Smooth muscle cell (in vitro differentiated cells): ENCODE measurements around the gene SCRN1. TPM values are rescaled to one million over a fixed set of nuclear protein-coding genes. Genes with fewer than 3 reads are reported as not detected.

Source experiments
- DNase-seq: peaks from one replicate; lab custom pipeline; 2025; ENCODE audit not compliant: unreplicated experiment; lab: John Stamatoyannopoulos, UW
- H2AFZ ChIP-seq: fragments of 200-600 bp; sonication (generic); 2 replicates; pipeline ENCODE4 v1.6.0; 2016; ENCODE audit warnings: antibody characterized with exemption, low read depth, mild to moderate bottlenecking
- H3F3A ChIP-seq: fragments of 200-600 bp; sonication (generic); 2 replicates; pipeline ENCODE4 v1.6.0; 2017; ENCODE audit warnings: antibody characterized with exemption, low read depth
- H3K27ac ChIP-seq: fragments of 200-600 bp; sonication (generic); 2 replicates; pipeline ENCODE4 v1.5.1; 2016; ENCODE audit warnings: low read depth, mild to moderate bottlenecking
- H3K27me3 ChIP-seq: fragments of 200-600 bp; sonication (generic); 2 replicates; pipeline ENCODE4 v1.6.1; 2016; ENCODE audit warnings: low read depth, mild to moderate bottlenecking
- H3K36me3 ChIP-seq: fragments of 200-600 bp; sonication (generic); 2 replicates; pipeline ENCODE4 v1.5.1; 2016; ENCODE audit warnings: low read depth
- H3K4me1 ChIP-seq: fragments of 200-600 bp; sonication (generic); 2 replicates; pipeline ENCODE4 v1.5.1; 2016; ENCODE audit warnings: low read depth
- H3K4me2 ChIP-seq: fragments of 200-600 bp; sonication (generic); 2 replicates; pipeline ENCODE4 v1.6.0; 2016; ENCODE audit warnings: mild to moderate bottlenecking
- H3K4me3 ChIP-seq: fragments of 200-600 bp; sonication (generic); 2 replicates; pipeline ENCODE4 v1.5.1; 2016; ENCODE audit warnings: mild to moderate bottlenecking
- H3K79me2 ChIP-seq: fragments of 200-600 bp; sonication (generic); 2 replicates; pipeline ENCODE4 v1.6.0; 2016; ENCODE audit warnings: low read depth, mild to moderate bottlenecking
- H3K9ac ChIP-seq: fragments of 200-600 bp; sonication (generic); 2 replicates; pipeline ENCODE4 v1.6.0; 2016; ENCODE audit warnings: low read depth
- H3K9me3 ChIP-seq: fragments of 200-600 bp; sonication (generic); replicated peaks from 2 replicates; pipeline ENCODE4 v1.5.1; 2016; ENCODE audit warnings: low read depth
- H4K20me1 ChIP-seq: fragments of 200-600 bp; sonication (generic); 2 replicates; pipeline ENCODE4 v1.6.0; 2016; ENCODE audit warnings: low read depth
- WGBS: methylation state at CpG from one replicate; pipeline ENCODE4 v1.1.7; 2016; ENCODE audit warnings: low lambda C conversion rate; 5-methylcytosine and 5-hydroxymethylcytosine counted together
- polyA plus RNA-seq: library from polyadenylated mRNA; unstranded; fragments of >200 nt; fragmentation: Nextera tagmentation; extraction: Ambion mirVana; gene quantifications from 2 replicates; pipeline ENCODE4 v1.2.1, GENCODE V29; 2016
- total RNA-seq: library from RNA; depleted of rRNA; stranded (reverse); fragments of >200 nt; gene quantifications from 2 replicates; pipeline ENCODE4 v1.2.3, GENCODE V29; 2014
- TF ChIP-seq, protein P1 (sequence below): fragments of 200-600 bp; sonication (generic); IDR thresholded peaks from 2 replicates; pipeline ENCODE4 v1.5.1; 2017; ENCODE audit warnings: borderline replicate concordance, mild to moderate bottlenecking, antibody characterized with exemption; ENCODE audit not compliant: insufficient read depth, poor library complexity, severe bottlenecking

Gene SCRN1
- total and polyA plus RNA-seq, 2 experiments from 2014 or later, result 67.5 to 84.9 TPM

DNA sequence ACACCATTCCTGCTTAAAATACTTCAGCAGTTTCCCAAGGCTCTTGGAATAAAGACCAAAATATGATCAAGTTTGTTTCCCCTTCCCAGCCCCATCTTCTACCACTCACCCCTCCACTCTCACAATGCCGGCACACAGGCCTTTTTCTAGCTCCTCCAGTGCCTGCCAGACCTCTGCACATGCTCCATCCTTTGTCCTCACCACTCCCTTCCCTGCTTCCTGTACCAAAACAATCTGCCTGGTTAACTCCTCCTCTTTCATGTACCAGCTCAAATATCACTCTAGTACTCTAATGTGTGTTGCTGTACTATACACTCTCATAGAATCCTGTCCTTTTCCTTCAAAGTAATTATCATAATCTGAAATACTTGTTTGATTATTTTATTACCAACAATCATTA, 19.4 kb downstream of the SCRN1 start:
- peaks cover 14% of the 10 kb centered on the region for H3K4me1 ChIP-seq
- no peak overlapping the region for H3K4me2 ChIP-seq
- H3K27ac ChIP-seq, result no peak overlapping the region
- H3K4me3 ChIP-seq, result no peak overlapping the region
- H2AFZ ChIP-seq, result no peak overlapping the region
- H3K9me3 ChIP-seq, result no peaks in the 10 kb centered on the region
- WGBS, result 83% methylated on average over 1 of the region's 1 CpG
- DNase-seq, result no peak
- no peak overlapping the region for H3K9ac ChIP-seq
- H3K79me2 ChIP-seq, result peaks cover 83% of the 10 kb centered on the region
- TF ChIP-seq, protein P1, sequence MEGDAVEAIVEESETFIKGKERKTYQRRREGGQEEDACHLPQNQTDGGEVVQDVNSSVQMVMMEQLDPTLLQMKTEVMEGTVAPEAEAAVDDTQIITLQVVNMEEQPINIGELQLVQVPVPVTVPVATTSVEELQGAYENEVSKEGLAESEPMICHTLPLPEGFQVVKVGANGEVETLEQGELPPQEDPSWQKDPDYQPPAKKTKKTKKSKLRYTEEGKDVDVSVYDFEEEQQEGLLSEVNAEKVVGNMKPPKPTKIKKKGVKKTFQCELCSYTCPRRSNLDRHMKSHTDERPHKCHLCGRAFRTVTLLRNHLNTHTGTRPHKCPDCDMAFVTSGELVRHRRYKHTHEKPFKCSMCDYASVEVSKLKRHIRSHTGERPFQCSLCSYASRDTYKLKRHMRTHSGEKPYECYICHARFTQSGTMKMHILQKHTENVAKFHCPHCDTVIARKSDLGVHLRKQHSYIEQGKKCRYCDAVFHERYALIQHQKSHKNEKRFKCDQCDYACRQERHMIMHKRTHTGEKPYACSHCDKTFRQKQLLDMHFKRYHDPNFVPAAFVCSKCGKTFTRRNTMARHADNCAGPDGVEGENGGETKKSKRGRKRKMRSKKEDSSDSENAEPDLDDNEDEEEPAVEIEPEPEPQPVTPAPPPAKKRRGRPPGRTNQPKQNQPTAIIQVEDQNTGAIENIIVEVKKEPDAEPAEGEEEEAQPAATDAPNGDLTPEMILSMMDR, result no peak
- H3K27me3 ChIP-seq, result no peaks in the 10 kb centered on the region
- H4K20me1 ChIP-seq, result peaks cover 97% of the 10 kb centered on the region
- H3F3A ChIP-seq, result peaks cover 11% of the 10 kb centered on the region
- H3K36me3 ChIP-seq, result peaks cover 3% of the 10 kb centered on the region

DNA sequence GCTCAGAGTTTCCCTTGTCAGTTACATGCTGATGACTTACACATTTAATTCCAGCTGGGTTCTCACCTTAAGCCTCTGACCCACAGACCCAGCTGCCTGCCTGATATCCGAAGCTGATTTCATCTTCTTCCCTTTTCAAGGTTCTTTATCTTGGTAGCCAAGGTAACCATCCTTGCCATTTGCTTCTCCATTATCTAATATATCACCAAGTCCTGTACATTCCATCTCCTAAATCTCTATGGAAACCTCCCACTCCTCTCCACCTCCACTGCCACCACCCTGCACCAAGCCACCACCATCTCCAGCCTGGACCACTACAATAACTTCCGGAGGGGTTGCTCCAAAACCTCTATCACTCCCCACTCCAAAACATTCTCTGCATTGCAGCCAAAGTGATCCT, 19.9 kb downstream of the SCRN1 start:
- peak overlapping the region; percentile 36 for H3K27ac ChIP-seq
- WGBS, result 86% methylated on average over 2 of the region's 2 CpGs
- peak overlapping the region; percentile 17 for H3K4me2 ChIP-seq
- no peaks in the 10 kb centered on the region for H3K27me3 ChIP-seq
- H3K4me1 ChIP-seq, result peaks cover 14% of the 10 kb centered on the region
- peaks cover 79% of the 10 kb centered on the region for H3K79me2 ChIP-seq
- peaks cover 96% of the 10 kb centered on the region for H4K20me1 ChIP-seq
- no peaks in the 10 kb centered on the region for H3K9me3 ChIP-seq
- H3K4me3 ChIP-seq, result no peak overlapping the region
- H3F3A ChIP-seq, result peaks cover 11% of the 10 kb centered on the region
- DNase-seq, result no peak
- H3K36me3 ChIP-seq, result peaks cover 3% of the 10 kb centered on the region
- H2AFZ ChIP-seq, result no peak overlapping the region
- H3K9ac ChIP-seq, result no peak overlapping the region
- TF ChIP-seq, protein P1, result no peak

DNA sequence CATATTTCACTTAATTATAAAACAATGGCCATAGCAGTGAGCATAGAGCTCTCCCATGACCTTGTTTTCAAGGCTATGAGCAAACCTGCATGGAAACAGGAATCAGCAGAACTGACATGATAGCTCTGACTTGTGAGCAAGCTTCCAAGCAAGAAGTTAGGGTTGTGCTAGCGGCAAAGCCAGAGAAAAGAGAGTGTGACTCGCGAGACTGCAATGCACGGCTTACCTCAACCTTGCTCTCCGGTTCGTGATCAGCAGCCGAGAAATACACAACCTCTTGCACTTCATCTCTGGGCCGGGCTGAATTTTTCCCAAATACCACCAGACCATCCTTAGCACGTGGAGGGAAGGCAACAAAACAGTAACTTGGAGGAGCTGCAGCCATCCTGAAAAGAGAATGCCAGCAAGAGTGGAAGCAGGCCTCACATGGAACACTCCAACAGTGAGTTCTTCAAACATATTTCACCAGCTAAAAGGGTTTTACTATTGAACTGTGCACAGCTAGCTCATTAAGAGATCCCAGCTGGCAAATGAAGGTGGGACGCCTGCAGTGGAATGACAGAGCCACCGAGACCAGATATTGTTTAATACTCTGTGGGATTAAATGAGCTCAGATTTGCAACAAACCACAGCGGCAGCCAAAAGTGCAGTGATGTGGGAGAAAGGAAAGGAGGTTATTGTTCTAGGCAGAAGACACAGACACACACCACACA, 20.8 kb downstream of the SCRN1 start:
- H3K79me2 ChIP-seq, result peaks cover 70% of the 10 kb centered on the region
- peaks cover 91% of the 10 kb centered on the region for H4K20me1 ChIP-seq
- H3K27ac ChIP-seq, result peak overlapping the region; percentile 36
- TF ChIP-seq, protein P1, result no peak
- H2AFZ ChIP-seq, result no peak overlapping the region
- H3K4me3 ChIP-seq, result no peak overlapping the region
- DNase-seq, result no peak
- 39% methylated on average over 12 of the region's 12 CpGs for WGBS
- peak overlapping the region; percentile 17 for H3K4me2 ChIP-seq
- H3K4me1 ChIP-seq, result peaks cover 14% of the 10 kb centered on the region
- H3K36me3 ChIP-seq, result peaks cover 3% of the 10 kb centered on the region
- H3K9me3 ChIP-seq, result no peaks in the 10 kb centered on the region
- H3F3A ChIP-seq, result peaks cover 11% of the 10 kb centered on the region
- no peak overlapping the region for H3K9ac ChIP-seq
- no peaks in the 10 kb centered on the region for H3K27me3 ChIP-seq

DNA sequence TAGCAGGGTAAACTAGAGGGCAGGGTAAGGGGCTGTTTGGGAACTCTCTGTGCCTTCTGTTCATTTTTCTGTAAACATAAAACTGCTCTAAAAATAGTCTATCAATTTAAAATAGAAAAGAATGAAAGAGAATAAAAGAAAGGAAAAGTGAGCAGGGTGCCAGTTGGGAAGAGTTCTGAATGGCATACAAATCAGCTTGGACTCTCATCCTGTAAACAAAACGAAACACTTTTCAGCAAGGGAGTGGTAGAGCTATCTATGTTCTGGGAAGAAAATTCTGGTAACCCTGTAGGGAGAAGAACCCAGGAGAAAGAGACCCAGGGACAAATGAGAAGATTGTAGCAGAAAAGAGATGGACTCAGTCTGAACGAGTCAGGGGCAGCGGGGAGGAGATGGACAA, 24.6 kb downstream of the SCRN1 start:
- Histone ChIP-seq H3K36me3 (peaks cover 3% of the 10 kb centered on the region), H3K79me2 (peaks cover 44% of the 10 kb centered on the region), H3K4me3 (no peak overlapping the region), H4K20me1 (peaks cover 77% of the 10 kb centered on the region), H3F3A (peaks cover 7% of the 10 kb centered on the region), H3K9ac (no peak overlapping the region), H3K27me3 (no peaks in the 10 kb centered on the region), H3K4me1 (peaks cover 10% of the 10 kb centered on the region), H3K27ac (no peak overlapping the region), H2AFZ (no peak overlapping the region), H3K9me3 (no peaks in the 10 kb centered on the region), H3K4me2 (no peak overlapping the region)
- no peak for DNase-seq
- TF ChIP-seq, protein P1, result no peak
- 98% methylated on average over 3 of the region's 3 CpGs for WGBS
